Activated naive CD4-positive, alpha-beta T cell treated with anti-CD3 and anti-CD28 coated beads, Interleukin-2, amount 50 U/mL, for 24 hours (primary cell): Measurements from ENCODE around the gene SLC66A2.

Experiments
- H3K27ac Mint-ChIP-seq: one replicate; pipeline ENCODE4 v1.8.0; 2021; ENCODE audit warnings: mild to moderate bottlenecking, mixed read lengths
- H3K27me3 Mint-ChIP-seq: one replicate; pipeline ENCODE4 v1.8.0; 2021; ENCODE audit warnings: mixed read lengths
- H3K36me3 Mint-ChIP-seq: one replicate; pipeline ENCODE4 v1.8.0; 2021; ENCODE audit warnings: mixed read lengths
- H3K4me1 Mint-ChIP-seq: one replicate; pipeline ENCODE4 v1.8.0; 2021; ENCODE audit warnings: mixed read lengths
- H3K4me3 Mint-ChIP-seq: one replicate; pipeline ENCODE4 v1.8.0; 2021; ENCODE audit warnings: mild to moderate bottlenecking, mixed read lengths
- H3K9me3 Mint-ChIP-seq: one replicate; pipeline ENCODE4 v1.8.0; 2021; ENCODE audit warnings: mixed read lengths

The SLC66A2 gene

GRCh38 chr18:79937103-79937860, 14.2 kb downstream of the SLC66A2 start:
- Mint-ChIP-seq H3K4me3 (no peak overlapping the region), H3K9me3 (peaks cover 6% of the 10 kb centered on the region), H3K27ac (no peak overlapping the region), H3K4me1 (peaks cover 15% of the 10 kb centered on the region), H3K36me3 (peaks cover 65% of the 10 kb centered on the region), H3K27me3 (no peaks in the 10 kb centered on the region)

DNA sequence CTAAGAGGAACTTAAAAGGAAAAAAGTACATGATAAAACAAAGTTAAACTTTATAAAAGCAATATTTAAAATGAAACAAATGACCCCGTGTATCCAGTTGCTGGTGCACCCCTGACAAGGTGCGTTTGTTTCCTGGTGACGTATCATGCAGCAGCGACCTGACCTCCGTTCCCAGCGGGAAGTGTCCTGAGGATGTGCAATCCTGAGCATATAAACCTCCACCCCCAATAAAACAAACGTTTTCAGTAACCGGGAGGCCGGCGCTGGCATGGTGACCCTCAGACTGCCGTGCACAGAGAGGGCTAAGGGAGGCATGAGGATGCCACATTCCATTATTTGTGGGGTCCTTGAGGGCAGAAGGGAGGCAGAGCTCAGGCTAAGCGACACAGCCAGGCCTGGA, 14.8 kb downstream of the SLC66A2 start:
- Mint-ChIP-seq H3K4me3 (no peak overlapping the region), H3K27me3 (no peaks in the 10 kb centered on the region), H3K36me3 (peaks cover 68% of the 10 kb centered on the region), H3K27ac (no peak overlapping the region), H3K4me1 (peaks cover 11% of the 10 kb centered on the region), H3K9me3 (peaks cover 6% of the 10 kb centered on the region)

DNA sequence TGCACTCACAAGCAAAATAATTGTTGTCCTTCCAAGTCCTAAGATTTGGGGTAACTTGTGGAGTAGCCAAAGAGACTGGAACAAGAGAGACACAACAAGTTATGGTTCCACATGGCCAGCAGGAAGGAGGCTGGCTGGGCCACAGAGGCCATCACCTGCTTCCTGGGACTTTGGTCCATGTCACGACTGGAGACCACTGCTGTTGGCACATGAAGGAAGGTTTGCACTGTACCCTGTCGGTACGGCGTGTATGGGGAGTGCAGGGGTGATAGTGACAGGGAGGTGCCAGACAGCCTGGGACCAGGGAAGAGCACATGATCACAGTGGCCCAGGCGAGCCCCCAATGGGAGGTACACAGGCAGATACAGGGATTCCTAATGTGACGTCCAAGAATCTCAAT, 15.5 kb downstream of the SLC66A2 start:
- peaks cover 11% of the 10 kb centered on the region for H3K4me1 Mint-ChIP-seq
- no peak overlapping the region for H3K4me3 Mint-ChIP-seq
- no peaks in the 10 kb centered on the region for H3K27me3 Mint-ChIP-seq
- peaks cover 74% of the 10 kb centered on the region for H3K36me3 Mint-ChIP-seq
- peaks cover 12% of the 10 kb centered on the region for H3K9me3 Mint-ChIP-seq
- no peak overlapping the region for H3K27ac Mint-ChIP-seq

GRCh38 chr18:79935499-79935898, 16.0 kb downstream of the SLC66A2 start:
- no peak overlapping the region for H3K27ac Mint-ChIP-seq
- peaks cover 12% of the 10 kb centered on the region for H3K9me3 Mint-ChIP-seq
- peaks cover 11% of the 10 kb centered on the region for H3K4me1 Mint-ChIP-seq
- H3K36me3 Mint-ChIP-seq = peaks cover 74% of the 10 kb centered on the region
- H3K4me3 Mint-ChIP-seq = no peak overlapping the region
- no peaks in the 10 kb centered on the region for H3K27me3 Mint-ChIP-seq

GRCh38 chr18:79935098-79935480, 16.4 kb downstream of the SLC66A2 start:
- peaks cover 10% of the 10 kb centered on the region for H3K4me1 Mint-ChIP-seq
- peaks cover 75% of the 10 kb centered on the region for H3K36me3 Mint-ChIP-seq
- peaks cover 13% of the 10 kb centered on the region for H3K9me3 Mint-ChIP-seq
- no peak overlapping the region for H3K27ac Mint-ChIP-seq
- H3K4me3 Mint-ChIP-seq = no peak overlapping the region
- no peaks in the 10 kb centered on the region for H3K27me3 Mint-ChIP-seq

DNA sequence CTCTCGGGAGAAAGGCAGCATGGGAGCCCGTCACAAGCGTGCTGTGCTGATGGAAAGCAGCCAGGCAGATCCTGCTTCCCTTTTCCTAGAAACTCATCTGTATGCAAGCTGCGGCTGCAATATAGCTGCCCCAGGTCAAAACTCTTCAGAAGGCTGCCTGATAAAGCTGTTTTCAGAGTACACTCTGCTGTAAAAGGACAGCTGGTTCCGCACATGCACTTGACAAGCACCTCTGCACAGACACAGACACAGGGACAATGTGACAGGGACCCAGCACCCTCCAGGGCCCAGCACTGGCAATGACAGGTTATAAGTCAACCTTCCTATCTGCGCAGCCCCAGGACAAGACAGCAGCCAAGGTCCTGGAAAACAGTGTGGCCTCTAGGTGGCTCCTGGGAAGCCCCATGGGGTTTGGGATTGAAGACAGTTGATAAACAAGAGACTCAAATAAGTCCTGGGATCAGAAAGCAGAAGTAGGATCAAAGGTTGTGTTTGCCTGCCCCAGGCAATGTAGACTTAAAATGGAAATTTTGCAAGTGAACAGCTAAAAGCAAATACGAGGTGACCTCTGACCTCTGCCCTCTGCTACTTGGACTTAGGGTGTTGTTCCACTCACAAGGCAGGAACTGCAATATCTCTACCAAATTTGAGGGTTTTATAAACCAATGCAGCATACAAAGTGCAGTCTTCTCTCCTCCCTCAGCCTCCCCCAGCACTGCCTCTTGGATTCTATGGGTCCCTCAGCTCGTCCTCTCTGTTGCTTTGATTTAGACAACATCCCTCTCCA, 16.9 kb downstream of the SLC66A2 start:
- H3K4me3 Mint-ChIP-seq = no peak overlapping the region
- H3K4me1 Mint-ChIP-seq = peaks cover 5% of the 10 kb centered on the region
- no peak overlapping the region for H3K27ac Mint-ChIP-seq
- H3K27me3 Mint-ChIP-seq = no peaks in the 10 kb centered on the region
- H3K36me3 Mint-ChIP-seq = peaks cover 75% of the 10 kb centered on the region
- H3K9me3 Mint-ChIP-seq = peaks cover 19% of the 10 kb centered on the region

GRCh38 chr18:79933765-79934164, 17.7 kb downstream of the SLC66A2 start:
- Mint-ChIP-seq H3K4me1 (no peaks in the 10 kb centered on the region), H3K27me3 (no peaks in the 10 kb centered on the region), H3K27ac (no peak overlapping the region), H3K4me3 (no peak overlapping the region), H3K36me3 (peaks cover 76% of the 10 kb centered on the region), H3K9me3 (peaks cover 23% of the 10 kb centered on the region)

DNA sequence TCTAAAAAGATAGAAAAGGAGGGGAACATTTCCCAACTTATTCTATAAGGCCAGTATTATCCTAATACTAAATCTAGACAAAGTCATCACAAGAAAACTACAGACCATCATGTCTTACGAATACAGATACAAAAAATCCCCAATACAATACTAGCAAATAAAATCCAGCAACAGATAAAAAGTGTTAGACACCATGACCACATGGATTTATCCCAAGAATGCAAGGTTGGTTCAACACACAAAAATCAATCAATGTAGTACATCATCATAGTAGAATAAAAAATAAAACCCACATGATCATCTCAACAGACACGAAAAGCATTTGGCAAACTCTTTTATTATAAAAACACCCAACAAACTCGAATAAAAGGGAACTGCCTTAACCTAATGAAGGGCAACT, 18.5 kb downstream of the SLC66A2 start:
- no peaks in the 10 kb centered on the region for H3K27me3 Mint-ChIP-seq
- peaks cover 75% of the 10 kb centered on the region for H3K36me3 Mint-ChIP-seq
- no peaks in the 10 kb centered on the region for H3K4me1 Mint-ChIP-seq
- H3K27ac Mint-ChIP-seq = no peak overlapping the region
- H3K4me3 Mint-ChIP-seq = no peak overlapping the region
- peaks cover 23% of the 10 kb centered on the region for H3K9me3 Mint-ChIP-seq

DNA sequence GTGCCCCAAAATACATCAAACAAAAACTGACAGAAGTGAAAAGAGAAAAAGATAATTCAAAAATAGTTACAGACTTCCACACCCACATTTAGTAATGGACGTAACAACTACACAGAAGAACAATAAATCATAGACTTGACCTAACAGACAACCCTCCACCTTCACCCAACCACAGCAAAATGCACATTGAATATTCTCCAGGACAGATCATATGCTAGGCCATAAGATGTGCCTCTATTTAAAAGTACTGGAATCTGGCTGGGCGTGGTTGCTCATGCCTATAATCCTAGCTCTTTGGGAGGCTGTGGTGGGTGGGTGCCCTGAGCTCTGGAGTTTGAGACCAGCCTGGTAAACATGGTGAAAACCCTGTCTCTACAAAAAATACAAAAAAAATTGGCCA, 20.0 kb downstream of the SLC66A2 start:
- H3K4me1 Mint-ChIP-seq = no peaks in the 10 kb centered on the region
- H3K9me3 Mint-ChIP-seq = peaks cover 23% of the 10 kb centered on the region
- no peak overlapping the region for H3K27ac Mint-ChIP-seq
- H3K27me3 Mint-ChIP-seq = no peaks in the 10 kb centered on the region
- H3K36me3 Mint-ChIP-seq = peaks cover 63% of the 10 kb centered on the region
- H3K4me3 Mint-ChIP-seq = no peak overlapping the region

GRCh38 chr18:79930020-79930642, 21.3 kb downstream of the SLC66A2 start:
- H3K36me3 Mint-ChIP-seq = peaks cover 53% of the 10 kb centered on the region
- H3K9me3 Mint-ChIP-seq = peaks cover 23% of the 10 kb centered on the region
- no peak overlapping the region for H3K4me3 Mint-ChIP-seq

GRCh38 chr18:79928563-79928960, 22.9 kb downstream of the SLC66A2 start:
- Mint-ChIP-seq H3K36me3 (peaks cover 46% of the 10 kb centered on the region), H3K9me3 (peaks cover 23% of the 10 kb centered on the region), H3K27ac (no peak overlapping the region), H3K4me3 (no peak overlapping the region), H3K27me3 (no peaks in the 10 kb centered on the region), H3K4me1 (no peaks in the 10 kb centered on the region)

More at GRCh38 chr18:79930020-79930642, 21.3 kb downstream of the SLC66A2 start:
- no peak overlapping the region for H3K27ac Mint-ChIP-seq
- no peaks in the 10 kb centered on the region for H3K4me1 Mint-ChIP-seq
- H3K27me3 Mint-ChIP-seq = no peaks in the 10 kb centered on the region

DNA sequence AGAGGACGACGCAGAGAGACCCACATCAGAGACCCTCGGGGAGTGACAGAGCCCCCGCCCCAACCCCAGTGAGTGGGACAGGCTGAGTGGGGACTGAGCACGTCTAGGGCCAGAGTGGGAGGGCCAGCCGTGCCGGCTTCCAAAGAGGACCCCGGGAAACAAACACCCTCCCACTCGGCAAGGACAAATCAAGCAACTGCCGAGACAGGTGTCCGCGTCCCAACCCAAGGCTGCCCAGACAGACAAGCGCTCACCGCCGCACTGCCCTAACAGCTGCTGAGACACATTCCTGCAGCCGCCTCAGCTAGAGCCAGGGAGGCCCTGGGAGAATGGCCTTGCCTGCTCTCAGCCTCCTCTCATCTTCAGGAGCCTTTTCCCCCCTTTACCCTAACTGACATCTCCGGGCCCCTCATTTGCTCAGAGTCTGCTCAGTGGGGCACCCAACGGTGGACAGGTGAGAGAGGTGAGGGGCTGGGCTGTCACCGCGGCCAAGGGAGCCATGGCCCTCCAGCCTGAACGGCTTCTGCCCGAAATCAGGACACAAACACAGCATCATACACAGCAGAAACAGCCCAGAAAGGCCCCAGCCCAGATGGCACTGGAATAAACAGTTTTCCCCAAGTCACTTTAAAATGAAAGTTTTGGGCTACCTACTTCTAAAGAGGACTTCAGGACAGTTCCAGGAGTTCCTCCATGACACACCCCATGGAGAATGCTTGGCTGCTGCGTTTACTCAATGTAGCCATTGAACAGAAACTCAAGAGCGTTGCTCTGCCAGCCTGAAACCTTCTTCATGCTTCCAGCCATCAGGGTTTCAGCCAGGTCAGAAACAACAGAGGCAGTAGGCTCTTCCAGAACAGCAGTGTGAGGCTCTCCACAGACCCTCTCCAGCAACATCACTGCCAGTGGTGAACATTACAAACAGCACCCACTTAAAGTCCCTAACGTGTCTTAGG, 23.6 kb downstream of the SLC66A2 start:
- no peaks in the 10 kb centered on the region for H3K4me1 Mint-ChIP-seq
- H3K4me3 Mint-ChIP-seq = no peak overlapping the region
- peaks cover 19% of the 10 kb centered on the region for H3K9me3 Mint-ChIP-seq
- H3K27me3 Mint-ChIP-seq = no peaks in the 10 kb centered on the region
- H3K36me3 Mint-ChIP-seq = peaks cover 39% of the 10 kb centered on the region
- H3K27ac Mint-ChIP-seq = no peak overlapping the region

GRCh38 chr18:79926715-79927606, 24.5 kb downstream of the SLC66A2 start:
- Mint-ChIP-seq H3K36me3 (peaks cover 32% of the 10 kb centered on the region), H3K27ac (no peak overlapping the region), H3K9me3 (peaks cover 16% of the 10 kb centered on the region), H3K4me1 (no peaks in the 10 kb centered on the region), H3K4me3 (no peak overlapping the region), H3K27me3 (no peaks in the 10 kb centered on the region)

GRCh38 chr18:79926306-79926705, 25.1 kb downstream of the SLC66A2 start:
- Mint-ChIP-seq H3K4me3 (no peak overlapping the region), H3K4me1 (no peaks in the 10 kb centered on the region), H3K27ac (no peak overlapping the region), H3K27me3 (no peaks in the 10 kb centered on the region), H3K36me3 (peaks cover 29% of the 10 kb centered on the region), H3K9me3 (peaks cover 14% of the 10 kb centered on the region)
